ENCODE data around the gene RASEF.

The RASEF gene

GRCh38 chr9:83056174-83056573 is 6.8 kb downstream of the RASEF start:
- no peak for DNase-seq

DNA sequence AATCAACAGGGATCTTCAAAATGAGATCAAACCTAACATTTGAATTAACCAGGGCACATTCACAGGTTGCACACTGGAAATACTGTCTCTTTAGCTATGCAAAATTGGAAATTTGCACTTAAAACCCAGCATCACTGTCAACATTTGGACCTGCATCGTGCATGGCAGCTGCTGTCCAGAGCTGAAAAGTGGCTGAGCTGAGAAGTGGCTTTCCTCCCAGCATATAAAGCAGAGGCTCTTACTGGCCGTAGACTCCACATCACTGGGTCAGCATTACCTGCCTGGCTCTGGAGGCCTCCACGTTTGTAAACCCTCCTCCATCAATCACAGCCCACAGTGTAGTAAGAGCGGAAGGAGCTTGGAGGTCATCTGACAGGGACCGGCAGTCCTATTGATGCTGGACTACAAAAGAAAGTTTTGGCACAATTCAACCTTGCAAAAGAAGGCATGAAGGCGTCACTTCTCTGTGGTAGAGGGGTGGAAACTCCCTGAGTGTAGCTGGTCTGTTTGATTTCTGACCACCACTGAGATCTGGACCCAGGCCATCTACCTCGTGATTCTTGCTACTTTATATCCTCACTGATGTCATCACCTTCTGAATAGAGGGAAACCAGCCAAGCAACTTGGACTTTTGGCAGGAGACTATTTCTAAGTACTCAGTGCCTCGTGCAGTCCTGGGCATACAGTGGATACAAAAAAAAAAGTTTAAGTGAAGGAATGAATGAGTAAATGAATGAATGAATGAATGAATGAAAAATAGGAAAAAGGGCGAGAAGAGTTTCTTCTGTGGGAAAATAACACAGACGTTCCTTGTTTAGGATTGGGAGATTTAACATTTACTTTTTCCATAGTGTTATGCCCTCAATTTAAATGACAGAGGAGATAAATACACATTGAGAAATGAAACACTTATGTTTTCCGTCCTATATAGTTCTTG is 14.8 kb downstream of the RASEF start:
- no peak for DNase-seq

DNA sequence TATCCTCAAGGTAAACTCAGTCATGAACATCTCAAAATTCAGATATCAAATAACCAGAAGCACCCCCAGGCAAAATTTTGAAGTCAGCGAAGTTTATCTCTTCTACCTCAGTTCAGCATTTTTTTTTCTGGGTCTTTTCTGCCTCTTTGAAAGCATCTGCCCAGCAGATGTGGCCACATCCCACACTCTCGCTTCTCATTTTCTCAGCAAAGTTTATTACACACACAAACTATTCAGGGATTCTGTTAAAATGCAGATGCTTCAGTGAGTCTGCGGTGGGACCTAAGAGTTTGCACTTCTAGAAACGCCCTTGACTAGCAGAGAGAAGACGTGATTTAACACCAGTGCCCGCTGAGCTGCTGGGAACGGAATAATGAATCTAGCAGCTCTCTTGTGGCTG is 19.3 kb downstream of the RASEF start:
- DNase-seq, result no peak

- DNase-seq, result no peak
Observed at GRCh38 chr9:83041771-83042170, 21.2 kb downstream of the RASEF start.

GRCh38 chr9:83039303-83039702 is 23.6 kb downstream of the RASEF start:
- no peak for DNase-seq

DNA sequence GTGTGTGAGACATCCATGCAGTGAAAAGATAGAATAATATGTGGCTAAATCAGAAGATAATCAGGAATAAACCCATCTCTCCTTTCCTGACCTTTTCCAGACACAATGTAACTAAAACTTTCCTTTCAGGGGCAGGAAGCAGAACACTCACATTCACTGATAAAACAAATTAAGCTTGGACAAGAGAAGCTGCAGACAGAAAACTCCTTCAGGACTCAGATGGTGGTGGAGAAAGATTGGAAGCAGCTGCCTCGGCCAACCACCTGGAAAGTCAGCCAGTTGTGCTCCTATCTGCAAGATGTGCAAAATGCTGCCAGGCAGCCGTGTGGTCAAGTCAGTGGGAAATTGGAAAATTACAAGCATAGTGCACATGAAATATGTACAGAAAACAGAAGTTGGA is 26.9 kb downstream of the RASEF start:
- DNase-seq, result no peak

DNA sequence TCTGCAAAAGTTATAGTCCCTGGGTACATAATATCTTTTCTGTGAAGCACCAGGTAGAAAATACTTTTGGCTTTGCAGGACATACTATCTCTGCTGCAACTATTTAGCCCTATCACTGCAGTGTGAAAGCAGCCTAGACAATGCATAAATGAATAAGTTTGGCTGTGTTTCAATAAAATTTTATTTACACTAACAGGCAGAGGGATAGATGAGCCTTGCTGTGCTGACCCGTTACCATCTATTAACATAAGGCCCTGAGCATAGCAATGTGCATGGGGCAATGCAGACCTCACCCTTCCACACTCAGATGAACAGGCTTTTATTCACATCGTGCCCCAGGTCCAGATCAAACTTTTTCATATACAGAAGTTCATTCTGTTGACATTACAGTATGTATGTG is 27.8 kb downstream of the RASEF start:
- DNase-seq, result no peak

DNA sequence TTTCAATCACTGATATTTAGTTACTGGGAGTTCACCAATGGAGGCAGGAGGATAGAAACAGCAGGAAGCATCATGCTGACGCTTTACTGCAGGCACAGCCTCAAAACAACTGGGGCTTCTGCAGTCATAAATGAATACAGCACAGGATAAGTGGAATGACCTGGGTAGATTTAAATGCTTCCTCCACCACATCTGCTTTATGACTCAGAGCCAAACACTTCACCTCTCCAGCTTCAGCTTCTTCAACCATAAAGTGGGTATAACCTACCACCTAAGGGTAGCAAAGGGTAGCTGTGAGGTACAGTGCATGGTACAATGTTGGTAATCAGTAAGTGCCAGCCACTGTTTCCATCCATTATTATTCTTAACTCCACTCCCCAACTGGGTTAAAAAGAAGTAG is 28.4 kb downstream of the RASEF start:
- no peak for DNase-seq

GRCh38 chr9:83034026-83034425 is 28.9 kb downstream of the RASEF start:
- DNase-seq, result no peak

DNA sequence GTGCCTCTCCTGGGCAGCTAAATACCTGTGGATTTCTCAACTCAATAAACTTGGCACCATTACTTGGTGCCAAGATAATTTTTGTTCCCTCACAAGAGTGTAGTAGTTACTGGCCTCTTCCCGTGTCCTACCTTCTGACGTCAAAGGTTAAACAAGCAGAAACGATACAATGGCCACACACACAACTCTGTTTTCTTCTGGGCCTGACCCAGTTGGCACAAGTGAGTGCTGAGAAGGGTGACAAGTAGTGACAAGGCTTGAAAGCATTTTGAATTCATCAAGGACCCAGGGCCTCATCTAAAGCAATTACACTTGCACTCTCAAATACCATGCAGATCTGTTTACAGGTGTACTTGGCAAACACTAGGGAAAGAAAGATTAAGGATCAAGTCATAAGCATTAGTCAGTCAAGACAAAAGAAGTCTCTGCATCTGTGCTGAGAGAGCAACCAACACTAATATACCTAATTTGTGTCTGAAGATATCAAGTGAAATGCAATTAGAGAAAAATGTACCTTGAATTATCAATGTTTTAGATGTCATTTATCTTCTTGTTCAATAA is 30.8 kb downstream of the RASEF start:
- DNase-seq, result no peak

GRCh38 chr9:83030391-83031107 is 32.4 kb downstream of the RASEF start:
- DNase-seq, result no peak

GRCh38 chr9:83029531-83030137 is 33.3 kb downstream of the RASEF start:
- DNase-seq, result no peak

- DNase-seq, result no peak
Observed at GRCh38 chr9:83027153-83027891, 35.6 kb downstream of the RASEF start.

- DNase-seq, result no peak
Observed at GRCh38 chr9:83024506-83025125, 38.3 kb downstream of the RASEF start.

GRCh38 chr9:83023151-83023550 is 39.8 kb downstream of the RASEF start:
- DNase-seq, result no peak

DNA sequence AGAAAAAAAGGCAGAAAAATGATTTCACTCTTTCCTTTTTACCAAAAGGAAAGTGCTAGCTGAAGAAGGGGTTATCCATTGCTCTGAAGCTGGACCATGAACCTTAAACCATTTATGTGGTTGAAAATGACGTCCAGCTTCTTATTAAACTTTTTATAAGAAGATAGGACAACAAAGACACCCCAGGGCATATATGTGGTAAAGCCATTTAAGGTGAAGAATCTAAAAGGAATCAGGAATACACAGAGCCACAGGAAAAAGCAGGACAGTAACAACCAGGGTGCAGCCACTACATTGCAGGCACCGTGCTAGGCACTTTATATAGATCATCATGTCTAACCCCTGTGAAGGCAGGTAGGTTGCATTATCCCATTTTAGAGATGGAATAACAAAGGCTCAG is 42.1 kb downstream of the RASEF start:
- no peak for DNase-seq

- DNase-seq, result no peak
Observed at GRCh38 chr9:83020327-83020726, 42.6 kb downstream of the RASEF start.

DNA sequence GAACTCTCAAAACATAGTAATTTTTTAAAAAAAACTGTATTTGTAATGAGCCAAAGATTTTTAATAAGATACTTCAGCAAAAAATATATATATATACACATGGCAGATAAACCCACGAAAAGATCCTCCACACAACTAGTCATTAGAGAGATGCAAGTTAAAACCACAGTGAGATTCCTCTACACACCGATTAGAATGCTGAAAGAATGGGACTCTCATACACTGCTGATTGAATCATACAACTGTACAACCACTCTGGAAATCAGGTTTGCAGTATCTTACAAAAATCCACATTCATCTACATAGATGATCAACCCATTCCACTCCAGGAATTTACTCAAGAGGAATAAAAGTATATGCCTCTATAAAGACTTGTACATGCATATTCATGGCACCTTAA is 43.7 kb downstream of the RASEF start:
- no peak for DNase-seq

DNA sequence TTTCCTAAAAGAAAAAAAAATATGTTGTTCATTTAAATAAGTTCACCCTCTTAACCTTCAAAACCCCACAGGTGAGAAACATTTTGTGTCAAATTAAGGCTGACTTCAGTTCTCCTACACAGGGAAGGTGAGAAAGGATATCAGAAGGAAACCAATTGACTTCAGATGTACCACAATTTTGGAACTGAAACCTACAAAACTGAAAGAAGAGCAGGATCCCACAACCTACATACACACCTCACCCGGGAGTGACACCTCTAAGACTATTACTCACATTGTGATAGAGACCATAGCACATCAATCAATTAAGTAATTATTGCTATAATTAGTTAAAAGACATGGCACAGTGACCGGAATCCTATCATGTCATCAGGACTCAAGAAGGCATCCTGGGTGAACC is 47.0 kb downstream of the RASEF start:
- no peak for DNase-seq

- DNase-seq, result no peak
Observed at GRCh38 chr9:83013867-83014605, 48.9 kb downstream of the RASEF start.
